LNCaP clone FGC (cell line): ENCODE results near the gene PWP2.
"Not testable (repeated sequence)": the region's sequence is repeated elsewhere in the genome, so short reads cannot be mapped to it uniquely, and the experiment has no call there.

Source experiments
- DNase-seq: peaks from one replicate; pipeline ENCODE4 v3.0.0-alpha.2; 2011; ENCODE audit warnings: low read depth
- H3K4me3 ChIP-seq: 2 replicates; pipeline ENCODE4 v1.5.1; 2011; ENCODE audit warnings: mild to moderate bottlenecking, low read depth, low read length, control low read depth

Gene PWP2

DNA sequence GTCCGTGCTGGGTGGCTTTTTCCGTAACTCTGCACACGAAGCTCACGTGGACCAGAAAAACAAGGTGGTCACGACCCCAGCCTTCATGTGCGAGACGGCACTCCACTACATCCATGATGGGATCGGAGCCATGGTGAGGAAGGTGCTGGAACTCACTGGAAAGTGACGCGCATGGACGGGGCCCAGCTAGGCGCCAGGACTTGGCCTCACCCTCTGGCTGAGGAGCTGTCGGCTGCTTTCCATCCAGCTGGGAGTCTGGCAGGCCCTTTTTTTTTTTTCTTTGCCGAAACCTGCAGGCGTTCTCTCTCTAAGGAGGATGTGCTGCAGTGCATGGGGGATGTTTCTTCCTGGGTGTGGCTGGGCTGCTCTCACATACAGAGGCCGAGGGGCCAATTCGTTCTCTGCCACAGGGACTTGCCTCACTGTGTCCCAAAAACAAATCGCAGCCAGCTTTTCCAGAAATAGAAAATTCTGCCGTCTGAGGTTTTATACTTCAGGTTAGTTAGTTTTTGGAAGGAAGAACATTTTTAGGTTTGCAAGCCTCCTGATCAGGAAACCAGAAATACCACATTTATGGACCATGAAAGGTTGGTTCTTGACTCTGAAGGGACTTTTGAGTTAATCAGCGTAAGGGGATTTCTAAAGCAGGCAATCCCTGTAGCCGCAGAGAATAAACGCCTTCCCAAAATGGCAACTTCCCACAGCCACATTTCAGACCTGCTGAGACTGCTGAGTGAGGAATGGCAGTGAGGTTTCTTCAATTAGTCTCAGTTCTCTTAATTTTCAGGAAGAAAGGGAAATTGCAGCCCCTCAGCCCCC lies 37.8 kb downstream of the PWP2 start:
- not testable (repeated sequence) for H3K4me3 ChIP-seq, DNase-seq

GRCh38 chr21:44145616-44146015 lies 38.4 kb downstream of the PWP2 start:
- not testable (repeated sequence) for H3K4me3 ChIP-seq, DNase-seq

DNA sequence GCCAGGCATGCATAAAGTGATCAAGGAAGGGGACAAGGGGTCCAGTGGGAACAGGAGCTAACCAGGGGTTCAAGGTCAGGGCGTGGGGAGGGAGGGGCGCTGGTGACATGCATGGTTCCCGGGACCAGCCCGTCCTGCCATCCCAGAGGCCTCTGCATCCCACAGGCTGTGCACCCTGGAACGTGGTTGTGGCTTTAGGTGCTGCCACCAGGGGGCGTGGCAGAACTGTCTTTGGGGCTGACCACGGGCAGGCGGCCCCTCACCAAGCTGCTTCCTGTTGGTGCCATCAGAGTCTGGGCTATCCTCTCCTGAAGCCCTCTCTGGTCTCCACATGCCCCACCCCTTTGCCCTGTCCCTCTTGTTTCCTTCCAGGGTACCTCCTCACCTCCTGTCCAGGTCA lies 39.9 kb downstream of the PWP2 start:
- not testable (repeated sequence) for DNase-seq, H3K4me3 ChIP-seq

DNA sequence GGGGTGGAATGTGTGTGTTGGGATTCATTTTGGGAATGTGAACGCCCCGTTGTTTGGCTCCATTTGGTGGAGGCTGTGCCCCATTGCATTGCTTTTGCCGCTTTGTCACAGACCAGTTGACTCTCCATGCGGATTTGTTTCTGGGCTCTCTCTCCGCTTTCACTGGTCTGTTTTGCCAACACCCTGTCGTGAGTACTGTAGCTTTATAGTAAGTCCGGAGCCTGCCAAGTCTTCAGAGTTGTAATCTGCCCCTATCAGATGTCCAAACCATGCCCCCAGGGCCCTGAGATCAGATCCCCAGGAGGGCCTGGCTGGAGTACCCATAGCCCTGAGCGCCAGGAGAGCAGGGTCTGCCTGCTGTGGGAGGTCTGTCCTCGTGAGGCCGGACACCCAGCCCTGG lies 43.1 kb downstream of the PWP2 start:
- not testable (repeated sequence) for DNase-seq, H3K4me3 ChIP-seq

DNA sequence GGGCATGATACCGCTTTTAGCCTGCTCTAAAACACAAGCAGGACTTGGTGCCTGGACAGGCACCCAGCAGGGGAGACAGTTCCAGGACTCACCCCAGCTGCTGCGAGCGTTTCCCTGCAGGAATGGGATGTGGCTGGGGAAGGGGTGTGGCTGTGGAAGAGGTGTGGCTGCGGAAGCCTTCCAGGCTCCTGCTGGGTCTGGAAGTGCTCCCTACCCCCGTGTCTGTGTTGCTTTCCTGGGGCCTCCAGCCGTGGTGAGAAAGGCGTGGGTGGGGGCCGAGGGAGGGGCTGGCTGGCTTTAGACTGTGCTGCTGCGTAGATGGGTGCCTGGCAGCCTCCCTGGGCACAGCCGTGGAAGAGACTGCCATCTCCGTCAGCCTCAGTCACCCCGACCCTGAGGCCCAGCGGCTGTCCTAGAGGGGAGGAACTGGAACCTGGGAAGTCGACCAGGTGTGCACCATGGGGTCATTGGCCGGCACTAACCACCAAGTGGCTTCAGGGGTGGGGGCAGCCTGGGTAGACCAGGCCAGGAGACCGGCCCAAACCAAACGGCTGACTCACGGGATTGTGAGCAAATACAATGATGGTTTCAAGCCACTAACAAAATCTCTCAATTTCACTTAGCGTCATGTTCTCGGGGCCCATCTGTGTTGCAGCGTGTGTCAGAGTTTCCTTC lies 46.2 kb downstream of the PWP2 start:
- not testable (repeated sequence) for DNase-seq, H3K4me3 ChIP-seq

GRCh38 chr21:44153889-44154228 lies 46.7 kb downstream of the PWP2 start:
- not testable (repeated sequence) for H3K4me3 ChIP-seq, DNase-seq

GRCh38 chr21:44154816-44155230 lies 47.6 kb downstream of the PWP2 start:
- H3K4me3 ChIP-seq, DNase-seq: not testable (repeated sequence)

DNA sequence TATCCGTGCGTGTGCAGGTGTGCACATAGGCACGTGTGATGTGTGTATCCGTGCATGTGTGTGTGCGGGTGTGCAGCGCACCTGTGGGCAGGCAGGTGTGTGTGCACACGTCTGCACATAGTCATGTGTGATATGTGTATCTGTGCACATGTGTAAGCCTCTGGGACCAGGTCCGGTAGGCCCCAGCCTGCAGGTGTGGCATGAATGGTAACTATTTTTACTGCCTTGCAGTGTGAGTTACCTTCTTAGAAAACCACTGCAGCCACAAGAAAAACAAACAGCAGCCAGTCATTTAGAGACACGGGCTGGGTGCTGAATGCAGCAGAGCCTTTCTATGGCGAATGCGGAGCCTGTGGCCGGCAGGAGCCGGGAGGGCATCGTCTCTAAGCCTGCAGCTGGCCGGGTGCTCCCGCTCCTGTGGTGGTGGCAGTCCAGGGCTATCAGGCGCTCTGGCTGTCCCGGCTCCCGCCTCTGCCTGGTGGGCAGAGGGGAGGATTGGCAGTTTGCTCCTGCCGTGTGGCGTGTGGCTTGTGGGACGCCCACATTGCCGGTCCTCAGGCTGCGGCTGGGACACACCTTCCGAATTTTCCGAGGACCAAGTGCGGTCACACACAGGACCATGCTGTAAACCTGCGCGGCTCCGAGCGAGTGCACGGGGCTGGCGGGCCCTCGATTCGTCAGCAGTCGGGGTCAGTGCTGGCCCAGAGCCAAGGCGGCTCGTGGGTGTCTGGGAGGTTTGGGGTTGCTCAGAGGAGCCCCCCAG lies 48.2 kb downstream of the PWP2 start:
- not testable (repeated sequence) for H3K4me3 ChIP-seq, DNase-seq

- not testable (repeated sequence) for H3K4me3 ChIP-seq, DNase-seq
These were observed 48.8 kb downstream of the PWP2 start for GRCh38 chr21:44155994-44156380.

DNA sequence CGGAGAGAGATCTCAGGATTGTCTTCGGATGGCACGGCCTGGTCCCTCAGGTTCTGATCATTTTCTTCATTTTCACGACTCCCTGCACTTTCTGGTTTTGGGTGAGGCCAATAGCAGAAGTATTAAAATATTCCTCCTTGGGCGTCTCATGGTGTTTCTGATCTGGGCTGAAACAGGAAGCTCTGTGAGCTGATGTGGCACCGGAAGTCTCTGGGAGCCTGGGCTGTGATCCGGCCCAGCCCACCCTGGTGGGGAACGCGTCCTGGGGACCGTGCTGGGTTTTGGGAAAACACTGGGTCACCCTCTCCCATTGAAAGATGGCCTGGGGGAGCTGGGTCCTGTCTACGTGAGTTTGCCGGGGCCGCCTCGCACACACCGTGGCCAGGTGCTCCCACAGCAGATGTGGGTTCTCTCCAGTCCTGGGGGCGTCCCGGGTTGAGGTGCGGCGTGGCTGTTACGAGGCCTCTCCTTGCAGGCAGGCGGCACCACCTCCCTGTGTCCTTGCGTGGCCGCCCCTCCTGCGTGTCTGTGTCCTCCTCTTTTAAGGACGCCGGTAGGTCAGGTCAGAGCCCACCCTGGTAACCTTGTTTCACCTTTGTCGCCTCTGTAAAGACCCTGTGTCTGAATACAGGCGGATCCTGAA lies 50.4 kb downstream of the PWP2 start:
- not testable (repeated sequence) for DNase-seq, H3K4me3 ChIP-seq

- not testable (repeated sequence) for DNase-seq, H3K4me3 ChIP-seq
These were observed 50.9 kb downstream of the PWP2 start for GRCh38 chr21:44158082-44158468.

- H3K4me3 ChIP-seq, DNase-seq: not testable (repeated sequence)
These were observed 52.4 kb downstream of the PWP2 start for GRCh38 chr21:44159349-44160297.

- not testable (repeated sequence) for H3K4me3 ChIP-seq, DNase-seq
These were observed 53.1 kb downstream of the PWP2 start for GRCh38 chr21:44160298-44160672.

GRCh38 chr21:44160821-44161220 lies 53.6 kb downstream of the PWP2 start:
- not testable (repeated sequence) for H3K4me3 ChIP-seq, DNase-seq

- not testable (repeated sequence) for H3K4me3 ChIP-seq, DNase-seq
These were observed 56.0 kb downstream of the PWP2 start for GRCh38 chr21:44163167-44163653.

DNA sequence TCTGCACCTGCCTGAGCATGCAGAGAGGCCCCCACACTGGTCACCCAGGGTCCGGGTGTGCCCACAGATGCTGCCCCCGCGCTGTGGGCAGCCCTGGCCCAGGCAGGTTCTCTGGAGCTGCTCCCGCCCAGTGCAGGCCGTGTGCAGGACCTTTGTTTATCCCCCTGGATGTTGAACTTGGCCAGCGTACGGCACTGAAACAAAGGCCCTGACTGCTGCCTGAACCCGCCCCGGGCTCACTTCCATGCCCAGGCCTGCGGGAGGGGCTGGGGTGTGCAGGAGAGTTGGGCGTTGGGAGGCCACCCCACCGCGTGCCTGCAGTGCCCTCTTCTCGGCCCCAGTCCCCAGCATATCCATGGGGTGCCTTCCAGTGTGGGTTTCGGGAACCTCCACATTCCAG lies 58.7 kb downstream of the PWP2 start:
- H3K4me3 ChIP-seq, DNase-seq: not testable (repeated sequence)

DNA sequence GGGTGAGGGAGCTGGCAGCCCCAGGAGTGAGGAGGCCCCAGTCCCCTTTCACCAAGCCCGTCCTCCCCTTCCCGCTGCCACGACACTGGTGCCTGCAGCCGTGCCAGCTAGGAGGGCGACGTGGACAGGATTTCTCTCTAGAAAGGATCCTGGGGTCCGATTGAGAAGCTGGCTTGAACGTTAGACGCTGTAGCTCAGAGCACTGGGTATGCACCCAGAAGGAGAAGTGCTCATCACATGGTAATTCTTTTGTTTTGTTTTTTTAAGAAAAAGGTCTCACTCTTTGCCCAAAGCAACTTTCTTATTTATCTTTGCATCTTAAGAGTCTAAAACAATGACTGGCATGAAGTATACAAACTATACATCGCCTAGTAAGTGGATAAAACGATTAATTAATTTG lies 60.3 kb downstream of the PWP2 start:
- DNase-seq, H3K4me3 ChIP-seq: not testable (repeated sequence)

GRCh38 chr21:44170326-44170725 lies 63.1 kb downstream of the PWP2 start:
- DNase-seq, H3K4me3 ChIP-seq: not testable (repeated sequence)
